K562 (cell line): ENCODE results near the gene FMC1. TPM values are rescaled to one million over a fixed set of nuclear protein-coding genes. Genes with fewer than 3 reads are reported as not detected.

Experiments used
- ARNT ChIP-seq, 2 experiments: fragments of 450-650 bp; IDR thresholded peaks; 2 replicates each; pipeline ENCODE4 v1.6.1; 2016; ENCODE audit warnings: mild to moderate bottlenecking in 1 of 2
- CLOCK ChIP-seq: fragments of 250-450 bp; sonication (Bioruptor Pico); IDR thresholded peaks from 2 replicates; pipeline ENCODE4 v1.4.0; 2020; ENCODE audit warnings: mild to moderate bottlenecking, moderate library complexity, borderline replicate concordance
- E2F4 ChIP-seq: sonication (generic); formaldehyde crosslinking; IDR thresholded peaks from 2 replicates; pipeline ENCODE4 v1.8.0; 2022; ENCODE audit warnings: mild to moderate bottlenecking, low read depth, missing genetic modification reagents
- EP400 ChIP-seq: fragments of 450-650 bp; IDR thresholded peaks from 2 replicates; pipeline ENCODE4 v1.6.1; 2017; ENCODE audit warnings: antibody characterized with exemption, mild to moderate bottlenecking, moderate library complexity
- GATAD2A ChIP-seq: fragments of 450-650 bp; IDR thresholded peaks from 2 replicates; pipeline ENCODE4 v1.6.1; 2017
- KLF6 ChIP-seq: fragments of 250-450 bp; sonication (Bioruptor Pico); IDR thresholded peaks from 2 replicates; pipeline ENCODE4 v1.4.0; 2020; ENCODE audit warnings: mild to moderate bottlenecking, moderate library complexity, borderline replicate concordance
- MBD1 ChIP-seq: fragments of 250-450 bp; sonication (Bioruptor Pico); IDR thresholded peaks from 2 replicates; pipeline ENCODE4 v1.8.0; 2022; ENCODE audit warnings: inconsistent platforms
- NFATC3 ChIP-seq: fragments of 450-650 bp; IDR thresholded peaks from 2 replicates; pipeline ENCODE4 v1.6.1; 2017; ENCODE audit warnings: mild to moderate bottlenecking
- RREB1 ChIP-seq: fragments of 250-450 bp; sonication (Bioruptor Pico); IDR thresholded peaks from 2 replicates; pipeline ENCODE4 v1.4.0; 2020
- SPI1 ChIP-seq: IDR thresholded peaks from 2 replicates; pipeline ENCODE4 v1.6.1; 2011; ENCODE audit warnings: low read depth, low read length, control low read depth, borderline replicate concordance
- TEAD4 ChIP-seq, 2 experiments: sonication (generic) in 1 of 2; formaldehyde crosslinking in 1 of 2; IDR thresholded peaks; 2 replicates each; pipeline versions ENCODE4 v1.6.1 to v1.8.0; 2012 to 2022; ENCODE audit warnings: borderline replicate concordance in 1 of 2, inconsistent platforms in 1 of 2, low read length in 1 of 2, mild to moderate bottlenecking in 1 of 2, missing genetic modification reagents in 1 of 2
- ZKSCAN3 ChIP-seq: fragments of 250-450 bp; sonication (Bioruptor Pico); IDR thresholded peaks from 2 replicates; pipeline ENCODE4 v1.4.0; 2020
- ZKSCAN8 ChIP-seq: fragments of 200-800 bp; sonication (Bioruptor generic); IDR thresholded peaks from 2 replicates; pipeline ENCODE4 v1.6.1; 2016; ENCODE audit warnings: missing genetic modification characterization, missing compliant biosample characterization
- ZNF121 ChIP-seq: sonication (generic); formaldehyde crosslinking; conservative IDR thresholded peaks from 2 replicates; pipeline ENCODE4 v1.8.0; 2022; ENCODE audit warnings: missing genetic modification reagents
- ZNF586 ChIP-seq: fragments of 450-650 bp; formaldehyde crosslinking; conservative IDR thresholded peaks from 2 replicates; pipeline ENCODE4 v1.4.0; 2020; ENCODE audit warnings: mild to moderate bottlenecking, moderate library complexity
- polyA plus RNA-seq, 8 experiments: library from polyadenylated mRNA; depleted of rRNA in 4 of 8; stranded (reverse) in 5 of 8; unstranded in 3 of 8; fragments of >200 nt; fragmentation: Nextera tagmentation in 2 of 8; fragmentation: Illumina TruSeq in 1 of 8; extraction: Ambion mirVana in 2 of 8; extraction: Trizol in 1 of 8; gene quantifications; 2 replicates each; pipeline versions ENCODE4 v1.2.1 to v1.2.3, GENCODE V29; 2011 to 2014; ENCODE audit warnings: inconsistent platforms in 1 of 8, missing spikeins in 1 of 8
- total RNA-seq, 7 experiments: library from RNA; depleted of rRNA in 6 of 7; stranded (reverse); fragments of >200 nt in 6 of 7; fragmentation: Illumina TruSeq in 2 of 7; extraction: Trizol in 2 of 7; gene quantifications; 2 replicates each; pipeline versions ENCODE4 v1.2.1 to v1.2.3, GENCODE V29; 2011 to 2021; ENCODE audit warnings: low replicate concordance in 1 of 7

The FMC1 gene
- total and polyA plus RNA-seq, 9 of the 15 experiments (the other 6 are each of a cell fraction or from before 2014, with no cell fraction given) = 14.0 to 116 (median 29.0) TPM

GRCh38 chr7:139339698-139340036 is 1.5 kb upstream of the FMC1 start (continued):
- TF ChIP-seq NFATC3 (peak; percentile 82; the same call in 1 of the 2 replicates), CLOCK (CRISPR knock-in tag) (no peak), GATAD2A (no peak), ZKSCAN3 (CRISPR knock-in tag) (no peak), EP400 (no peak), ZKSCAN8 (CRISPR knock-in tag) (peak; percentile 68; the same call in 1 of the 2 replicates), TEAD4 (IDR thresholded peaks at IDR 0.05; ENCODE audit: low read length) (no peak), TEAD4 (CRISPR knock-in tag; IDR thresholded peaks at IDR 0.05; ENCODE audit: borderline replicate concordance) (0 out of 2 replicates have a peak, but pooled peaks have one; percentile 84), ZNF121 (CRISPR knock-in tag) (no peak), ZNF586 (CRISPR knock-in tag) (no peak), KLF6 (no peak), ARNT (IDR thresholded peaks at IDR 0.05) (no peak), E2F4 (CRISPR knock-in tag) (no peak), SPI1 (no peak), RREB1 (CRISPR knock-in tag) (no peak), MBD1 (CRISPR knock-in tag) (peak; percentile 97)
